ENCODE measurements around the gene SERGEF.

The SERGEF gene

DNA sequence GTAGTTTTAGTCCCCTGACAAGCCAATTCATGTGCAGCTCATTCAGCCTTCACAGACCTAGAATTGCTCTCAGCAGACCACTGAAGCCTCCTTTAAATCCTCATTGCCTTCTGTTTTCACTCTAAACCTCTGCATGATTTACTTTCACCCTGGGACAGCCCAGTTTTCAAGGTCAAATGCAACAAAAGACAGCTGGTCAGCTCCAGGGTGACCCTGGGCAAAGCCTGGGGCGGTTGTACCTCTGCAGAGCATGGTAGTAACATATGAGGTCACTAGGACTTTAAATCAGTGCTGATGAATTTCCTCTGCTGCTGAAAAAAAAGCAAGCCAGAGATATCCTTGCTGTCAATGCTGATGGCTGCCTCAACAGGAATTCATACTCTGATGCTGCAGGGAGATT is 62.2 kb downstream of the SERGEF start:
- no peak for DNase-seq

DNA sequence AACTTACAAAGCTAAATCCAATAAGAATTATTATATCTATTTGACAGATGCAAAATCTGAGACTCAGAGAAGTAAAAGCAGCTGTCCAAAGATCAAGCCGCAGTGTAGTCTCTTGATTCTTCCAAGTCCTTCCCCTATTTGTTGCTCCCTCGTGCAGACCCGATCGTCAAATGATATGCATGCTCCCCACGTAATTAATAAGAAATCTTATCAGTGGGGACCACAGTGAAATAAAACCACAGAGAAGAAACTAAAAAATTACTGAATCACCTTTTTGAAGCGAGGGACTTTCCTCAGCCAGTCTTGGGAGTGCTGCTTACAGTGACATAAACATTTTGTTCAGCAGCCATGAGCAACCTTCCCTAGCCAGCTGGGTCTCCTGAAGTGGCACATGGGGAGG is 64.6 kb downstream of the SERGEF start:
- DNase-seq, result no peak

DNA sequence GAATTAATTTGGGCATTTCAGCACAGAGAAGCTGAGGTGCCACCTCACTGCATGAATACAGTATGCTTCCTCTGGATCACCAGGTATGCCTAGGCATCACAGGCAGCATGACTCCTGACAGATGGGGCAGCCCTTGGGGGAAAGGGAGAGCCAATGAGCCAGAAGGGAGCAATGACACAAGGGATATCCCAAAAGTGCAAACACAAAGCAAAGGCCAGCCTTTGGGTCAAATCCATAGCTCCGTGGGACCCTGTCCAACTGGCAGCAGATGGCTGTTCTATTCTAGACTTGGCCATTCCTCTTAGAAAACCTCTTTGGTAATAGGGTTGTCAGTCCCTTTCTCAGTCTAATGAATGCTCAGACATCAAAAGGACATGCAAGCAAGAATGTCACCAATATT is 73.3 kb downstream of the SERGEF start:
- DNase-seq, result no peak

DNA sequence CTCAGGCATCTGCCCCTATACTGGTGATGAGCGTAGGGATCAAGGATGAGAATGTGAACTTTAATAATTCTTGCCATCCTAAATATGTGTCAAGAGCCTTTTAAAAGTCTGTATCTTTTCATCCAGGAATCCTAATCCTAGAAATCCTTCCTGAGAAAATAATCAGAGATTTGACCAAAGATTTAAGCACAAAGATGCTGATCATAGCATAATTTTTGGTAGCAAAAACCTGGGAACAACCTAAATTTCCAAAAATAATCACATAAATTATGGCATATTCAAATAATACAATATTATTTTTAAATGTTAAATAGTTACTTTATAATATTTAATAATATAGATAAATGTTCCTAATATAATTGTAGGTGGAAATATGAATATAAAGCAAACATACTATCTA is 76.1 kb downstream of the SERGEF start:
- DNase-seq, result no peak

DNA sequence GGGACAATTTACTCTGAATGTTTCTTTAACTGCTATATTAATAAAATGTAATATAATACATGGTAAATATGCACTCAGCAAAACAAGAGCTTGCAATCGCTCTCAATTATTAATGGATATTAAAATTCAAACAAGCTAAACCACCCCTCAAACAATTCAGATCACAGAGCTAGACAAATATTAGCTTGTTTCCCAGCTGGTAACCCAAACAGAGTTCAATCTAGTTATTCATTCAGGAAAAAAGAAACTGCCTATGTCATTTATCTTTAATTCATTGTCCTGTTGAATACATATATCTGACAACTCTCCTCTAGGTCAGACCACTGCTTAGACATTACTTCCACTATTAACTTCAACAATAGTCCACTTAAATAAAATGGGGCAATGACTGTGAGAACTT is 78.7 kb downstream of the SERGEF start:
- no peak for DNase-seq

DNA sequence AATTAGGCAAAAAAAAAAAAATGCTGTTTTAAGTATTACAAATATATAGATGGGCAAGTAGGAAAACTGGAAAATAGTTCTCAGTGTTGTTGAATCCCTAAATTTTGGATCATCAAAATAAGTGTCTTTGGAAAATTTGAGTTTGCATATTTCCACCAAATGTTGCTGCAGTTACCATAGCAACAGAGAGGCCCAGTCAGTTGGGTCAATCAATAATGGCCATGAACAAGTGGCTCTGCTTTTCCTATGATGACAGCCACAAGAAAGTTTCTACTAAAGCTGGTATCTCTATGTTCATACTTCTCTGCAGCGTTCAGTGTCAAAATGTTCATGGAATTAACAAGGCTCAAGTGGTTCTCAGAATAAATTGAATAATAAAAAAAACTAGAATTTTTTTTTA is 79.1 kb downstream of the SERGEF start:
- DNase-seq, result no peak

DNA sequence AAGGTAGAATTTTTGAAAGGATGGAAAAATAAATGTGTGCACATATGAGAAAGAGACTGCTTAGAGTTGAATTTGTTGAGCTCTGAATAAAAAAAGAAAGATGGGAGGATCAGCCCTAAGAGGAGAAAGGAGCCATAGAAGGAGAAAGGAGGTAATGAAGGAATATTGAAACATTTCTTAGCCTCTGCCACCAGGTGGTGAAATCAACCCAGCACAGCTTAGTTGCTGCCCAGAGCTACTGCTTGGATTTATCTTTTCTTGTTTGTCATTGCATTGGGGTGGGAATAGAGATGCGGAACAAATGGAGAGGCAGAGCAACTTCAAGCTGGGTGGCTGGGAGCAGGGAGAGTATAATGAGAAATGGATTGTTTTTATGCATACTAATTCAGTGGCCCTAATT is 80.4 kb downstream of the SERGEF start:
- no peak for DNase-seq

DNA sequence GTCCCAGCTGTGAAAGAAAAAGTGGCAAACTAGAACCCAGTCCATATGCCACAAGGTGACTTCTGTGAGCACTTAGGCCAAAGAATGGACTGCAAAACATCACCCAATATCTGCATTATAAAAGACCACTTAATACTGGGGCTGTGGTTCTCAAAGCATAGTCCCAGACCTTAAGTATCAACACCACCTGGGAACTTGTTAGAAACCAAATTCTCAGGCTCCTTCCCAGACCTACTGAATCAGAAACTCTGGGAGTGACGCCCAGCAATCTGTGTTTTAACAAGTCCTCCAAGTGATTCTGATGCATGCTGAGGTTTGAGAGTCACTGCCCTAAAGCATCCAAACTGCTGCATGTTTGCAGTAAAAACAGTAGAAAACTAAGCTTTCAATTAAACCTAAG is 81.3 kb downstream of the SERGEF start:
- DNase-seq, result no peak

DNA sequence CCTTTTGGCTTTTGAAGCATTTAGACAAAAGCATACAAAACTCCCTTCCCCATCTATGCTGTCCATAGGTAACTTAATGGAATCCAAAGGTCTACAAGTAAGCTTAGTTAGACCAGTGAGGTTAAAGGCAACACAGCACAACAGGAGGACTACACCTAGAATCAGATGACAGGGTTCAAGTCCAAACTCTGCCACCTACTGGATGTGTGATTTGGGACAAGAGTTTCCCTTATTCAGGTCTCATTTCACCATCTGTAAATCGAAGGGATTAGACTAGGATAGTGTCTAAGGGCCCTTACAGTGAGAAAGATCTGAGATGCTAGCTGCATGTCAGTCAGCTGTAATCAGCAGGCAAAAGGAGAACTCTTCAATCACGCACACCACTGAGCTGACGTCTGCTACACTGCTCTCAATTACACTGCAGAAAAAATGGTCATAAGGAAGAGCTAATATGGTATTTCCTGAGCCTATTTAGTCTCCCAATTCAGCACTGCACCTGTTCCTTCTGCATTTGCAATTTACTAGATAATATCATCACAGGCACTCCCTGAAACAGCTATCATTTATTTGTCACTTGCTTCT is 82.2 kb downstream of the SERGEF start:
- DNase-seq, result no peak

DNA sequence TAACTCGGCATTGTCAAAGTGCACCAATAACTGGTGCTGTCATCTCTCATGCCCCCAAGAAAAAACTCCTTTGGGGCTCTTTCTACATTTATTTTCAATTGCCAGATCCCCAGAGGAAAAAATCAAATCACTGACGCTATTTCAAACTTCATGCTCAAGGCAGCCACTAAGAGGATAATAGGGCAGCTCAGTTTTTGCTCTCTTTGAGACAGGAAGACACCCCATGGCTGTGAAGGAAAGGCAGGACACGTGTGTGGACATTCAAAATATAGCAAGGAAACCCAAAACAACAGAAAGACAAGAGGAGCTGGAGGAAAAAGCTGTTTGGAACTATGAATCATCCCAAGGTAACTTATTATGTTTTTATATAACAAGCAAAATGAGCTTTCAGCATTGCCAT is 83.7 kb downstream of the SERGEF start:
- DNase-seq, result no peak

DNA sequence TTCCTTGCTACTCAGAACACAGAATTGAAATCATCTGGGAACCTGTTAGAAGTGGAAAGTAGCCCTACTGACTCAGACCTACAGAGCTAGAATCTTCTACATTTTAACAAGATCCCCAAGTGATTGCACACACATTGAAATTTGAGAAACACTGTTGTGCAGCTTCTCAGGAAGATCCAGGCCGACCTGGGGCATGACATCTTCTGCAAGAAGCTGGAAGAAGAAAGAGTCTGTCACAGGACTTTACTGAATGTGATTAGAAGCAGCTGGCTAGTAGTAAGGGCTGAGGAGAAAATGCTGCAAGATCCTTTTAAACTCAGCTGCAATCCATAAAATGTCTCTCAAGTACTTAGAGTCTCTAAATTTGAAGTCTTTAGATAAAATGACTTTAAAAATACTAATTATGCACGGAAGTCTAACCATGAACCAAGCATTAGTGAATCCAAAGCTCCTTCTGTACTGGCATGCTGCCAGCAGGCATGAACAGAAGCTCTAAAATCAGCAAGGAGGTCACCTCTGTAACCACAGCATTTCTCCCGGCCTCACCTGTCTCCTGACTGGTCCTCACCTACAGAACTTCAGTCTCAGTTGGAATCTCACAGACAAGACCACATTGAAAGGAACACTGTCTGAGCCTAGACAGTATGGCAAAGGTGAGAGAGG is 85.0 kb downstream of the SERGEF start:
- no peak for DNase-seq

DNA sequence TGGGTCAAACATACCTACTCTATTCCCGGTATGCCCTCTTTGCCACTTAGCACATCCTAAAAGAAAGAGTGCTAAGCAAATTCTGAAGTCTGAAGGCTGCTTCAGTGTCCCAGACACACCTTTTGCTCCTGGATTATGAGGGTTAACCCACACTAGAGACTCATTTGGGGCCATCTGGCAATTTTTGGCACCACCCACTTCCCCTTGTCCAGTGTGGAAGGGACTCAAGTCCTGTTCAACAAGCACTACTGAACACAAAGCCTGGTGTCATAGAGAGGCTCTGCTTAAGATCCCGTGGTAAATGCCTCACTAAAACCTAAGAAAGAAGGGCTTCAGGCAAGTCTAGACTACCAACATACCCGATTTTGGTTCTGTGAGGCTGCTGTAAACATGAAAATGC is 85.8 kb downstream of the SERGEF start:
- DNase-seq, result no peak

DNA sequence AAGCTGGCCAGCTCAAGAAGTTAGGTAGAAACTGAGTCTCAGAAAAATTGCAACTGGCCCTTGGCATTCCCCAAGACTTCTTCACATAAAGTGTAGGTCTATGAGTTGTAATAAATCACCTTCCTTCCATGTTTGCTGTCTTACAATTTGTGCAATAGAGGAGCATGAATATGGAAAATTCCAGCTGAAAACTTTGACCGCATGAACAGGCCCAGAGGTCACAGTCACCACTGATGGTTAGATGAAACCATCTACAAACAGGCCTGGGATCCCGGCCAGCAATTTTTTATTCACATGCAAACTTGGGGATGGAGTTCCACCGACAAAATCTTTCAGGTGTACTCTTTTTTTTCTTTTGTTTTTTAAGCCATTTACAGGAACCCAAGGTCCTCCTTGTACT is 88.1 kb downstream of the SERGEF start:
- no peak for DNase-seq

DNA sequence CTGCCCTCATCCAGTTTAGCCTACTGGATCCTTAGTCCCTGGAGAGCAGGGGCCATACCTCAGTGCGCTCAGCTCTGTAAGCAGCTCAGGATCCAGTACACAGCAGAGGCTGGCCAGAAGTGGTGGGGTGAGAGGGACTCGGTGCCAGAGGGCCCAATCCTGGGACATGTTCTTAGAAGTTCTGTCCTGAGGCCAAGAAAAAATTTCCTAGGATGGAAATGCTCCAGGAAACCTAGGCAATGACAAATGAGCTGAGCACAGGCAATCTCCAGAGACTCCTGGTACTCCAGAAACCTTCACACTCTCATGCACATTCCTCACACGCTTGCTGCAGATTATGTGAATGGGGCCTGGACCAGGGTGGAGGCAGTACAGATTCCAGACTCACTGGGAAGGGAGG is 89.6 kb downstream of the SERGEF start:
- no peak for DNase-seq

DNA sequence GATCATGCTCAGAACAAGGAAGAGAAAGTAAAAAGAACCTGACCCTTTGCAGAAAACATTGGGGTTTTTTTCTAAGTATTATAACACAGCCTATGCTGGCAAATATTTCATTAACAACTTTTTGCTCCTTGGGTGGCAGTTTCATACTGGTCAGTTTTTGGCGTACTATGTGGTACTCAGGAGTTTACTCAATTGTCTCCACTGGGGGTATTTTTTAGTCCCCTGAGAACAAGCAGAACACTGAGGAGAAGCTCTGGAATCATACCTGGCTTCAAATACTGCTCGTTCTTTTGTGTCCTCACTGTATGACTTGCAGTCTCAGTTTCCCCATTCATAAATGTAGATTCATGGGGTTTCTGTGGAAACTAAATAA is 90.4 kb downstream of the SERGEF start:
- DNase-seq, result no peak

DNA sequence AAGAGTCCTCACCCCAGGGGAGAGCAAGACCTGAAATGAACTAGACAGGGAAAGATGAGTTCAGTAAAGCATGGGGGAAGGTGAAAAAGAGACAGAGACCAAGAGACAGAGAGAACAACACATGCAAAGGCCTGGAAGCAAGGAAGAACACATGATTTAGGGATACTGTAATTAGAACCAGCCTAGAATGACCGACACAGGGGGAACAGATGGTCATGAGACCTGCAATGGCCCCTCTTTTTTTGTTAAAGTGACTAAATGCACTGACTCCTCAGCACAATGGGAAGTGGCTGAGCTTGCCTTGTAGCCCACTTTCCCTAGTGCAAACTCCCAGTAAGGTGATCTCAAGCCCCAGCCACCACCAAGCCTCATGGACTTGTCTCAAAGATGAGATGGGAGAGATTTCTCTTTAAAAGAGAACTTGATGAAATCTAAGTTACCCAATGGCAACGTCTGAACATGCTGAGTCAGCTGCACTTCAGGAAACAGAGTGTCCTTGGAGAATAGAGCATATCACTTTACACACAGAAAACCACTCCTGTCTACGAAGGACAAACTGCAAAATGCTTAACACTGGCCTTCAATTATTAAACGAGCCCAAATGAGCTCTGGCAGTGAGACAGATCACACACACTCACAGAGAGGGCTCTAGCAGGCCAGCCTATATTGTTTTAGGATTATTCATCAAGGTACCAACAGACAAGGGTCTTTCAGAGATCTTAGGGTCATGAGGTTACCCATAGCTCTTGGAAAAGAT is 91.0 kb downstream of the SERGEF start:
- peak; percentile 23 for DNase-seq

DNA sequence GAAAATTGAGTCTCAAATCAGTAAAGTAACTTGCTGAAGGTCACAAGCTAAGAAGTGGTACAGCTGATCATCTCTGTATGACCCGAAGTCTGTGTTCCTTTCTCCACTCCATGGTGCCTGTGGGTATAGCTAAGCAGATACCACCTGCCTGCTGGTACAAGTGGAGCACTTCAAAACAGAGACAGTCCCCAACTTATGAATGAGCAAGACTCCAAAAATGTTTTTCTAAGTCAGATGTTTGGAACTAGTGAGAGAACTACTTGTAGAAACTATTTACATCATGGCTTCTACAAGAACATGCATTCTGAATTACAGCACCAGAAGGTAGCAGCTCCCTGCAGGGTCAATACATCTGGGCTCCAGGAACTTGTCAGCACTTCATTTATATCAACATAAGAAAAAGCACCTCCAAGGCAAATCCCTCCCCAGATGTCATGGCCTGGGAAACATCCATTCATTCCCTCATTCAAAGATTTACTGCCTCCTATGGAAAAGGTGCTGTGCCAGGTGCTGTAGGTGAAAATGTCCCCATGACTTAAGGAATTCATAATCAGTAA is 94.7 kb downstream of the SERGEF start:
- DNase-seq, result no peak

DNA sequence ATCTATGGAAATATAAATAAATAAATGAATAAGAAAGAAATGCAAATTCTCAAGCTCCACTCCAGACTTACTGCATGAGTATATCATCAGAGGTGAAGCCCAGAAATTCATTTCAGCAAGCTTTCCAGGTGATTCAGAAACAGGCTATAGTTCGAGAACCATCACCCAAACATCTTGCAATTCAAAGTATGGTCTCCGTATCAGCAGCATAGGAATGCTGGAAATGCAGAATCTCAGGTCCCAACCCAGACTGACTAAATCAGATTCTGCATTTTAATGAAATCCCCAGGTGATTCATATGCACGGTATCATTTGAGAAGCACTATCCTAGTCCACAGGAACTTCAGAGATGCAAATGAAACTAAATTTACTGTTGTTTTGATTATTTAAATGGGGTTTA is 95.3 kb downstream of the SERGEF start:
- no peak for DNase-seq

DNA sequence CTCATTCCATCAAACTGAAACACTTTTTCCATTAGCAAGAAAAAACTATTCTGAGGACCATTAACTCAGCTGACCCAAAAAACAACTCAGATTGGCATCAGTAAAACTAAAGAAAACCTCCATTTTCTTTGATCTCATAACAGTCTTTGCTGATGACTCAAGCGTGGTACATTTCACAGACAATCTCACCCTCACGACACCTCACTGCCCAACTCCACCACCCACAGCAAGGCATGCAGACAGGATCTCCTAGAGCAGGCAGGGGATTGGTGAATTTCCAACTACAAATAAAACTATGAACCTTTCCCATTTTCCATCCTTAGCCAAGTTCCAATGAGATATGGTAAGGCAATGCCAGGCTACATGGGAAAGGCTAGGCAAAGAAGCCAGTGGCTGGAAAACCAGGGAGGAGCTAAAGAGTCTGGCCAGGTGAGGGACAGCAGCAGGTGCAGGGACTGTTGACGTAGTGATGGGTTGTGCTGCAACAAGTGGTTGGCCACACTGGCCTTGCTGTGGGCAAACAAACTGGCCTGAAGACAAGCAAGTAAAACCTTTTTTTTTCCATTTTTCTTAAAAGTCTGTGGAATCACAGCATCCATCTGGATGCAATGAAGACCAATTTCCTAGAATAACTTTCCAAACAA is 97.2 kb downstream of the SERGEF start:
- no peak for DNase-seq

DNA sequence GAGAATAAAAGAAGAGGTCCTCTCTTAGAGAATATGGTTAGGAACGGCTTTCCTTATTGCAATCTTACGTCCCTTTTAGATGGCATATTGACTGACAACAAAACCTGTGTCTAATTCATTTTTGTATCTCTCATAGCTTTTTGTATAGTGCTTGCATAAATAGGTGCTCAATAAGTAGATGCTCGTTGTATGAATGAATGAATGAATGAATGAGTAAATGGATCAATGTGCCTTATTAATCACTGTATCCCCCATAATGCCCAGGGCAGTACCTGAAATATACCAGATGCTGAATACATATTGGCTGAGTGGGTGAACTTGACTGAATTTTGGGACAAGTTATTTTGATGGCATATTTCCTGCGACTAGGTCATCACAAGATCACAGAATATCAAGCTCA is 97.9 kb downstream of the SERGEF start:
- no peak for DNase-seq

DNA sequence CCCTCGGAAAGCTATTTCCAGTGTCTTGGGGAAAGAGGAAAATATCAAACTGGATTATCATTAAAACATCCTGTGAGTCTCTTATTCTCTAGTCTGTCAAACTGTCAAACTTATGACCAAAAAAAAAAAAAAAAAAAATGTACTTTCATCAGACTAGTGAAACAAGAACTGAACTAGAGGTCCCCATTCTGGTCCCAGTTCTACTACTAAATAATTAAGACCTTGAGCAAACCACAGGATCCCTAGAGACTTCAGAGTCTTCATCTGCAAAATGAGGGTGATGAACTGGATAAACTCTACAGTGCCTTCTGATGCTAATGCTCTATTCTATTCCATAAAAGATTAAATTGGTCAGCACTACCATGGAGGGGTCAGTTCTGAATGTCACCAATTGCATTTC is 105.8 kb downstream of the SERGEF start:
- DNase-seq, result no peak

DNA sequence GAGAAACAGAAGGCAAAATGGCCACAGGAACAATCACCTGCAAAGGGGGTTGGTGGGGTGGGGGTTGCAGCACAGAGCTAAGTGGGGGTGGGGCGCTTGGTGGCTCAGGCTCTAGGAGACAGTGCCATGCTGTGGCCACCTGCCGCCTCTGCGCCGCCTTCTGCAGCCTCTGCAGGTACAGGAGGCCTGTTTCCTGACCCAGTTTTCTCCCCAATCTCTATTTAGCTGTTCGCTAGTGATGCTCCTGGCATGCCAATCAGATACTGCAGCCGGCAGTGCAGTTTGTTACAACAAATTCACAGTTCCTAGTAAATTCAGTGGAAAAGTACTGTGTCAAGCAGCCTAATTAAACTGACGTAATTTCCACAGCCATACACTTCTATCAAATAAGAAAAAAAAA is 106.4 kb downstream of the SERGEF start:
- no peak for DNase-seq

DNA sequence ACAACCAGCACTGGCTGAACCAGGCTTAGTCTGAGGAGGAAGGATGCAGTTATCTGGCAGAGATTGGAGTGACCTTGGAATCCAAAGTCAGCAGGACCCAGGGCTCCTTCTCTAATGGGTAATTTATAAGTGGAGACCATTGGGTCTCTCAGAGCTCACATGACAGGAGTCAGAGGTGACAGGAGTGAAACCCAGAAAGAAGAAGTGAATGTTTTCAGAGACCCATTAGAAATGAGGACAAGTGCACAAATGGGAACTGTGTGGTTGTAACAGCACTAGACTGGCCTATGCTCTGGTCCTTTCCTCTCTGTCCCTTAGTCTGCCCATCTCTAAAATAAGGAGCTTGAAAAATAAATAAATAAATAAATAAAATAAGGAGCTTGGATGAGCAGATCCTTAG is 107.4 kb downstream of the SERGEF start:
- DNase-seq, result no peak

DNA sequence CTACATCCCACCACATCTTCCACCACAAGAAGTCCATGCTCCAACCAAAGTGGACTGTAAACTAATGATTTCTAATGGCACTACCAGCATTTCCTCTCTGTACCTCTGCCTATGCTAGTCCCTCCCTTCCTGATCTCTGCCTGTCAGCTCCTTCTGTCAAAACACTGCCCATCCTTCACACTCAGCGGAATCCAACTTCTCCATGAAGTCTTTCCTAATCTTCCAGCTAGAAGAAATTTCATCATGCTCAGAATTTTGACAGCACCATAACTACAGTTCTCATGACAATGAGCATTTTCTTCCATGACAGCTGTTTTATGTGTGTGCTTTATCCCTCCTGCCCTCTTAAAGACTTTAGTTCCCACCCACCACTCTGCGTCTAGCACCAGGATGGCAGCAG is 111.4 kb downstream of the SERGEF start:
- no peak for DNase-seq
